ENCODE results near the gene COX4I1. TPM values are rescaled to one million over a fixed set of nuclear protein-coding genes. Genes with fewer than 3 reads are reported as not detected.
"Not testable (repeated sequence)": the region's sequence is repeated elsewhere in the genome, so short reads cannot be mapped to it uniquely, and the experiment has no call there.

Gene COX4I1
- total and polyA plus RNA-seq, 5 donors = 1,306 to 4,150 (median 1,671) TPM

- Histone ChIP-seq H3K4me1 (ENCODE audit: control insufficient read depth, insufficient read depth, low read length) (no peaks in the 10 kb centered on the region), H3K4me3 (ENCODE audit: low read length) (no peak overlapping the region), H3K9me3 (ENCODE audit: control insufficient read depth, low read length) (no peaks in the 10 kb centered on the region), H3K27ac (ENCODE audit: low read length) (no peak overlapping the region), H3K27me3 (ENCODE audit: control insufficient read depth, insufficient read depth) (no peaks in the 10 kb centered on the region)
- 70% methylated on average over 14 of the region's 14 CpGs for WGBS
- no peak for ATAC-seq
- DNase-seq = no peak
- intact Hi-C loops (cut with DNase I) = no loop called here
Observed at GRCh38 chr16:85803570-85803969, 4.1 kb downstream of the COX4I1 start.

- H3K4me1 ChIP-seq (ENCODE audit: control insufficient read depth, insufficient read depth, low read length) = no peaks in the 10 kb centered on the region
- 82% methylated on average over 18 of the region's 18 CpGs for WGBS
- no peaks in the 10 kb centered on the region for H3K27me3 ChIP-seq (ENCODE audit: control insufficient read depth, insufficient read depth)
- ATAC-seq = no peak
- H3K9me3 ChIP-seq (ENCODE audit: control insufficient read depth, low read length) = no peaks in the 10 kb centered on the region
- H3K27ac ChIP-seq (ENCODE audit: low read length) = no peak overlapping the region
- intact Hi-C loops (cut with DNase I) = no loop called here
- DNase-seq = no peak
- H3K4me3 ChIP-seq (ENCODE audit: low read length) = no peak overlapping the region
Observed at GRCh38 chr16:85805442-85806045, 6.0 kb downstream of the COX4I1 start.

GRCh38 chr16:85806539-85806938 lies 7.0 kb downstream of the COX4I1 start:
- no peak overlapping the region for H3K4me3 ChIP-seq (ENCODE audit: low read length)
- 88% methylated on average over 11 of the region's 11 CpGs for WGBS
- no peak overlapping the region for H3K27ac ChIP-seq (ENCODE audit: low read length)

GRCh38 chr16:85807340-85807739 lies 7.8 kb downstream of the COX4I1 start:
- WGBS = 90% methylated on average over 6 of the region's 6 CpGs
- intact Hi-C loops (cut with DNase I); DNase-seq; H3K9me3 ChIP-seq (ENCODE audit: control insufficient read depth, low read length); H3K27ac ChIP-seq (ENCODE audit: low read length); ATAC-seq; H3K27me3 ChIP-seq (ENCODE audit: control insufficient read depth, insufficient read depth); H3K4me3 ChIP-seq (ENCODE audit: low read length); H3K4me1 ChIP-seq (ENCODE audit: control insufficient read depth, insufficient read depth, low read length): not testable (repeated sequence)

More at GRCh38 chr16:85806539-85806938, 7.0 kb downstream of the COX4I1 start:
- ATAC-seq (no peak), DNase-seq (no peak)
- H3K27me3 ChIP-seq (ENCODE audit: control insufficient read depth, insufficient read depth) = no peaks in the 10 kb centered on the region
- intact Hi-C loops (cut with DNase I) = no loop called here
- no peaks in the 10 kb centered on the region for H3K4me1 ChIP-seq (ENCODE audit: control insufficient read depth, insufficient read depth, low read length)
- H3K9me3 ChIP-seq (ENCODE audit: control insufficient read depth, low read length) = no peaks in the 10 kb centered on the region

- 93% methylated on average over 12 of the region's 27 CpGs for WGBS
- ATAC-seq; H3K4me3 ChIP-seq (ENCODE audit: low read length); intact Hi-C loops (cut with DNase I); H3K9me3 ChIP-seq (ENCODE audit: control insufficient read depth, low read length); H3K27ac ChIP-seq (ENCODE audit: low read length); DNase-seq; H3K27me3 ChIP-seq (ENCODE audit: control insufficient read depth, insufficient read depth); H3K4me1 ChIP-seq (ENCODE audit: control insufficient read depth, insufficient read depth, low read length): not testable (repeated sequence)
Observed at GRCh38 chr16:85808104-85808503, 8.6 kb downstream of the COX4I1 start.

GRCh38 chr16:85808926-85809325 lies 9.4 kb downstream of the COX4I1 start:
- intact Hi-C loops (cut with DNase I) = no loop called here
- Histone ChIP-seq H3K27ac (ENCODE audit: low read length) (no peak overlapping the region), H3K27me3 (ENCODE audit: control insufficient read depth, insufficient read depth) (no peaks in the 10 kb centered on the region), H3K4me1 (ENCODE audit: control insufficient read depth, insufficient read depth, low read length) (no peaks in the 10 kb centered on the region), H3K9me3 (ENCODE audit: control insufficient read depth, low read length) (no peaks in the 10 kb centered on the region), H3K4me3 (ENCODE audit: low read length) (no peak overlapping the region)
- 93% methylated on average over 7 of the region's 7 CpGs for WGBS
- ATAC-seq (peak; percentile 22 to 26), DNase-seq (no peak)

- no peak overlapping the region for H3K4me3 ChIP-seq (ENCODE audit: low read length)
- 63% methylated on average over 10 of the region's 10 CpGs for WGBS
- H3K4me1 ChIP-seq (ENCODE audit: control insufficient read depth, insufficient read depth, low read length) = no peaks in the 10 kb centered on the region
- no peaks in the 10 kb centered on the region for H3K9me3 ChIP-seq (ENCODE audit: control insufficient read depth, low read length)
- peak in 1 of 2 donors; percentile 8 for ATAC-seq
- H3K27ac ChIP-seq (ENCODE audit: low read length) = no peak overlapping the region
- intact Hi-C loops (cut with DNase I) = no loop called here
- DNase-seq = no peak
- H3K27me3 ChIP-seq (ENCODE audit: control insufficient read depth, insufficient read depth) = no peaks in the 10 kb centered on the region
Observed at GRCh38 chr16:85809645-85810044, 10.2 kb downstream of the COX4I1 start.

GRCh38 chr16:85810097-85810741 lies 10.7 kb downstream of the COX4I1 start:
- WGBS = 83% methylated on average over 13 of the region's 13 CpGs
- ATAC-seq (peak in 1 of 2 donors; percentile 27), DNase-seq (no peak)
- no peaks in the 10 kb centered on the region for H3K4me1 ChIP-seq (ENCODE audit: control insufficient read depth, insufficient read depth, low read length)
- no peak overlapping the region for H3K4me3 ChIP-seq (ENCODE audit: low read length)
- H3K9me3 ChIP-seq (ENCODE audit: control insufficient read depth, low read length) = no peaks in the 10 kb centered on the region
- no peaks in the 10 kb centered on the region for H3K27me3 ChIP-seq (ENCODE audit: control insufficient read depth, insufficient read depth)
- intact Hi-C loops (cut with DNase I) = no loop called here
- no peak overlapping the region for H3K27ac ChIP-seq (ENCODE audit: low read length)

- 81% methylated on average over 7 of the region's 7 CpGs for WGBS
Observed at GRCh38 chr16:85810742-85811115, 11.2 kb downstream of the COX4I1 start.

GRCh38 chr16:85812031-85812807 lies 12.7 kb downstream of the COX4I1 start:
- H3K27me3 ChIP-seq (ENCODE audit: control insufficient read depth, insufficient read depth) = no peaks in the 10 kb centered on the region
- no peak for ATAC-seq
- intact Hi-C loops (cut with DNase I) = no loop called here
- no peaks in the 10 kb centered on the region for H3K4me1 ChIP-seq (ENCODE audit: control insufficient read depth, insufficient read depth, low read length)
- no peaks in the 10 kb centered on the region for H3K9me3 ChIP-seq (ENCODE audit: control insufficient read depth, low read length)
- H3K4me3 ChIP-seq (ENCODE audit: low read length) = no peak overlapping the region
- no peak overlapping the region for H3K27ac ChIP-seq (ENCODE audit: low read length)
- WGBS = 42% methylated on average over 37 of the region's 37 CpGs
- no peak for DNase-seq

More at GRCh38 chr16:85810742-85811115, 11.2 kb downstream of the COX4I1 start:
- H3K27me3 ChIP-seq (ENCODE audit: control insufficient read depth, insufficient read depth) = no peaks in the 10 kb centered on the region
- H3K4me3 ChIP-seq (ENCODE audit: low read length) = no peak overlapping the region
- no peaks in the 10 kb centered on the region for H3K4me1 ChIP-seq (ENCODE audit: control insufficient read depth, insufficient read depth, low read length)
- no peak overlapping the region for H3K27ac ChIP-seq (ENCODE audit: low read length)
- no peaks in the 10 kb centered on the region for H3K9me3 ChIP-seq (ENCODE audit: control insufficient read depth, low read length)
- ATAC-seq (no peak), DNase-seq (no peak)
- intact Hi-C loops (cut with DNase I) = no loop called here
